NCI-H748 treated with DMSO at 0.1 percent for 48 hours (cell line): Measurements from ENCODE around the gene GALNTL6.

Experiments
- DNase-seq: peaks from one replicate; lab custom pipeline; 2025; lab: John Stamatoyannopoulos, UW

The GALNTL6 gene

DNA sequence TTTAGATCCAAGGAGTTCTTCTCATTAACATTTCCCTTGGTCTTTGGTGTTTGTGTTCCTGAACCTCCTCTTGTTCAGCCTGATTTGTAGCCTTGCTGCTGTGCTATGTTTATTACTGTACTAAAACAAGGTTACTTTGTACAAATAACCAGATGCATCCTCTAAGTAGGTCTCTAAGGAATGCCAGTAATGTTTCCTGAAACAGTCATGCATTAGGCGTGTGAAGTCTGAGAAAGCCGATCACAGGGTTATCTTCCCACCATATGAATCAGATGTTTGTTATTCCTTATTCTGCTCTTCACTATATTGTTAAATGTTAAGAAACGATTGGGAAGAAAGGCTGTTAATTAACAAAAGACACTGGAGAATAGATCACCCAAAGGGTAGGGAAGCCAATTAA lies 66.9 kb downstream of the GALNTL6 start:
- no peak for DNase-seq

DNA sequence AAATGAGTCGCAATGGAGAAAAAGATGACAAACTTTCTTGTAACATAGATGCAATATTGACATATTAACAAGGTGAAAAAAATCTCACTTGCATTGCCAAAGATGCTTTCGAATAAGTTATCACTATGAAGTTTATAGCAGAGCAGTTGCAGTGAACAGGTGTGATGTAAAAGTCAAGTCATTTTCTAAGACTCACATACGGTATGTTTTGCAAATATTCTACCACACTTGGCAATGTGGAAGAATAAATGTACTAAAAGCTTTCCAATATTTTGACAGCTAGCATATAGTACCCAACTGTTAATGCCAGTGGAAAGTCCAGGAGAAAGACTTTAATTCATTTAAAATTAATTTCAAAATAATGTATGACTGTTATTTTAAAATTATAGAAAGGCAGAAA lies 76.5 kb downstream of the GALNTL6 start:
- DNase-seq: no peak

DNA sequence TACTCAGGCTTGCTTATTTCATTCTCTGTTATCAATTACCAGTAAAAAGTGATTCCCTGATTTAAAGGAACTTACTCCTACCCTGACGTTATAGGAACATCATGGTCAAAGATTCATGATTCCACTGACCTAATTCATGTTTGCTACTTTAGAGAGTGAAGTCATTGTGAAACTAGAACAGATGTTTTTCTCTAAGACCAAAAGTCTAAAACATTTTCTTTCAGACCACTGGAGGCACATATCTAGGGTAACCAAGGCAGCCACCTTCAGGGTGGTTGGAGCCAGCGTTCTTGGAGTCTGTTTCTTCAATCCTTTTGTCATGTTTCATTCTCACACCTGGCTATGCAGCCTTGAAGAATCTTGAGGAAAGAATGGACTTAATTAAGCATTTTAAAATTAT lies 77.8 kb downstream of the GALNTL6 start:
- no peak for DNase-seq

DNA sequence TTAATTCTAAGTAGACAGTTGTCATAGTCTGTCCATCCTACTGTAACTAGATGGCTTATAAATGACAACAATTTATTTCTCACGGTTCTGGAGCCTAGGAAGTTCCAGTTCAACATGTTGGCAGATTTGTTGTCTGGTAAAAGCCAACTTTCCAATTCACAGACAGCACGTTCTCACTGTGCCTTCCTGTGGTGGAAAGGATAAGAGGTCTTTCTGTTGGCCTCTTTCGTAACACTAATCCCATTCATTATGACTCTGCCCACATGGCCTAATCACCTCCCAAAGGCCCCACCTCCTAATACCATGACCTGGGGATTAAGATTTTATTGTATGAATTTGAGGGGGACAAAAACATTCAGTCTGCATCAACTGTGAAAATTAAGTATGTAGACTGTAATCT lies 83.2 kb downstream of the GALNTL6 start:
- no peak for DNase-seq

DNA sequence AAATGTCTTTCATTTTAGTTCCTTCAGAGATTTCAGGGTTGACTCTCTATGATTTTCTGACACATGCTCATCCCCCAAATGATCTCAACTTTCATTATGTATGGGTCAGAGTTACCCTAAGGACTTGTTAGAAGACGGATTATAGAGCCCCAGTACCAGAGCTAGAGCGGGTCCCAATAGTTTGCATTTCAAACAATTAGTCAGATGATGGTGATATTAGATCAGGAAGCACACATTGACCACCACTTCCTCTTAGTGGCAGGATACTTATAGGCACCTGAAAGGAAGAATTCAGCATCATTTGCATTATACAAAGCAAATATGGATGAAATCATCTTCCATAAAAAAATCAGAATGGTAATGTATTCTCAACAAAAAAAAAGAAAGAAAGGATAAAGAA lies 106.1 kb downstream of the GALNTL6 start:
- no peak for DNase-seq

DNA sequence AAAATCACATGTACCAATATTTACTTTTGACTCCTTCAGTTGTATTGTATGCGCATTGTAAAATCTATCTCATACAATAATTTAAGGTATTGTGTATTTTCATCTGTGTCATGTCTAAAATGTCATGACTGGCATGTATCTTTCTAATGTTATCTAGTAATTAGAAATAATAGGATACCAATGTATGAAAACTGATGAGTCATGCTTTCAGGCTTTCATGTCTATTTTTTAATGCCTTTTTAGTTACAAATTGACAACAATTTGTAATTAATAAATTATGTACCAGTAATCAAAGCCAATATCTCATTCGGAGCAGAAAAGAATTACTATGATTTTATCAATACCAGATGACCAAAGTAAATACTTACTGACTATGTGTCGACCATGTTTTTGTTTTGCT lies 107.7 kb downstream of the GALNTL6 start:
- DNase-seq: no peak

DNA sequence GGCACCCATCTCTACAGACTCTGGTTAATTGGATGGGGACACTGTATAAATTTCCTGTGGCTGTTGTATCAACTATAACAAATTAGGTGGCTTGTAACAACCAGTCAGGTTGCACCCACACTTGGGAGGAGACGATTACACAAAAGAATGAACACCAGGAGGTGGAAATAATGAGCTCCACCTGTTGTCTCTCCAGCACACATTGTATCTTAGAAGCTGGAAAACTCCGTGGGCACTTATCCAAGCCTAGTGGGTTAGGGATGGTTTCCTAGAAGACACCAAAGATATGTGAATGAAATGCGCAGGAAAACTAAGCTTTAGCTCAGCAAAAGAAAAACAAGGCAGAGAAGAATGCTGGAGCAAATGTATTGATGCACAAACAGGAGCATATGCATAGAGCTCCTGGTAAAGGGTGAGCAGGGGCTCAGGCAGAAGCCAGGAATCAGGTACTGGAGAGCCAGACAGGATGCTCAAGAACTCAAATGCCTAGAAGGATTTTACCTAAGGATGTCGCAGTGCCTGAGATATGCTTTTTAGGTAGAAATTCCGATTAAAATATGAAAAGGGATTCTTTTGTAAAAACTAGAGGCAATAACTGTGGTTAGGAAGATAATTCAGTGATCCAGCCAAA lies 111.7 kb downstream of the GALNTL6 start:
- DNase-seq: peak; percentile 54

DNA sequence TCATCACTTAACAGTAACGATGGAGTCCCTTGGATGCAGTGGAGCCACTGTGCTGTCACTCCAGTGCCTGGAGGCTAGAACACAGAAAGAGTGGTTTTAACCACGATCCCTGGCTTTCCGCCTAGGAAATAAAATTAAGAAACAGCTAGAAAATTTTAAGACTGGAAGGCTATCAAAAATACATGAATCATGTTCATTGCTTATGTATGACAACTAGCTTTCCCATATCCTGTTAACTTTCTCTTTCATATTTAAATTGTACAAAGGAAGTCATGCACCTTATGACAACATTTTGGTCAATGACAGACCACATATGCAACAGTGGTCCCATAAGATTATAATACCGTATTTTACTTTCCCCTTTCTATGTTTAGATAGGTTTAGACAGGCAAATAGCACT lies 115.1 kb downstream of the GALNTL6 start:
- DNase-seq: no peak

DNA sequence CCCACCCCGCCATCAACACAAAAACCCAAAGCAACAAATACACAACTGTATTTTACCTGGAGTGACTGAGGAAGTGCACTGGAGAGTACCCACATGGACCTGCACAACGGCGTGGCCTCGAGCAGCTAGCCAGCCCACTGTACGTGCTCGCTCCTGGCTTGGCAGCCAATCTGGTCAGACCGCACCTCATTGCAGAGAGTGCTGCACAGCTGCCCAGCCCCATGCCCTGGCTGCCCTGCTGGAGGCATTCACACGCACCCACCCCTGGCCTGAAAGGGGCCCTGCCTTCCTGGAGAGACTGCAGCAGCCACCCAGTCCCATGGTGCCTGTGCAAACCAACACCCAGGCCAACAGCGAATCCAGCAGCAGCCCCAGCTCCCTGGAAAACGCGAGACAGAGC lies 116.3 kb downstream of the GALNTL6 start:
- DNase-seq: no peak

DNA sequence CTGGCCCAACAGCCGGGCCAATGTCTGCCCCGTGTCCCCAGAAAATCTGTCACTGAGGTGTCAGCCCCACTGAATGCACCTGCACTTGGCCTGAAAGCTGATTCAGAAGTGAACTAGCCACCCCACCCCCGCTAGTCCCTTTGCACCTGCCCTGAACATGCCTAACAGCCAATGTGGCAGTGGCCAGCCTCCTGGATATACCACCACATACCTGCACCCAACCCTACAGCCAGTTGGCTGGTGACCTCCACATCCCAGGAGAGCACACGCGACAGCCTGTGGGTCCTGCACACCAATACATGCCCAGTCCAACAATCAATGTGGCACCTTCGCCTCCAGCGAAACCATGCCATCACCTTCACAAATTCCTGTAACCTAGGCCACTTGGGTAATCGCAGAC lies 116.7 kb downstream of the GALNTL6 start:
- DNase-seq: no peak

DNA sequence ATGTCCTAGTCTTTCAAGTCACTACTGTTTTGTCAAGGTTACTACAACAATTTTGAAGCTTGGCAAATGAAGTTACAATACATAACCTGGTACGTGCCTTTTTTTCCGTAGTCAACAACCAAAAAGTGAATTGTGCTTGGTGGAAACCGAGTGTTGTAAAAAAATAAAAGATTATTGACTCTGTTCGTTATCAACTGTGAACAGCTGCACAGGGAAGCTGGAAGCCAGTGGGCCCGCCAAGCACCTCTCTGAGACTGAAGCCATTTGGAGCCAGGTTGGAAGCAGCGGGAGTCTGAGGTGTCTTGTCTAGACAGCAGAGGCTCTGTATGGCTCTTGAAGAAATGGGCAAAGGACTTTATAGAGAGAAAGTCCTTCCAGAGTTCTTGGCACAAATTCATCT lies 119.0 kb downstream of the GALNTL6 start:
- DNase-seq: no peak

DNA sequence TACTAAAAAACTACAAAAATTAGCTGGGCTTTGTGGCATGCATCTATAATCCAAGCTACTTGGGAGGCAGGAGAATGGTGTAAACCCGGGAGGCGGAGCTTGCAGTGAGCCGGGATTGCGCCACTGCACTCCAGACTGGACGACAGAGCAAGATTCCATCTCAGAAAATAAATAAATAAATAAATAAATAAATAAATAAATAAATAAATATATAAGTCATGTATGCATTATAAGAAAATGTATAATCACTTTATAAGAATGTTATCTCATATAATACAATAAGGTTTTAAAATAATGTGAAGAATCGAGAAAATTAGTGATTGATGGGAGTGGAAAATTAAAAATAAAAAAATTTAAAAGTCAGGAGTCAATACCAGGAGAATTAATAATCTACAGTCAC lies 127.5 kb downstream of the GALNTL6 start:
- no peak for DNase-seq

DNA sequence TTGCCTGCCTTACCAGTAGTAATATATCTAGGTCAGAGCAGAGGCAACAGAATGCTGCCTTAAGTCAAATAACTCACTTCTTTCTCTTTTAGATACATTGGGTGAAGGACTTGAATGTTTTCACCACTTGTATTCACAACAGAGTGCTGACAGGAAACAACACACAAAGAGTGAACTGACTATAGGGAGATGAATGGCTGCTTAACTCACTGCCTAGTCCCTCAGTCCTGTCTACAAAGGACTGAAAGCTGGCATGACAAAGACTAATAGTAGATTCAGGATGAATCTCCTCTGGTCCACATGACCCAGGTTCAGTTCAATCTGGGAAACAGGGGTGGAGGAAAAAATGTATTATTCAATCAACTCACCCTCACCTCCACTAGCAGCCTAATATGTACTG lies 134.2 kb downstream of the GALNTL6 start:
- DNase-seq: no peak

DNA sequence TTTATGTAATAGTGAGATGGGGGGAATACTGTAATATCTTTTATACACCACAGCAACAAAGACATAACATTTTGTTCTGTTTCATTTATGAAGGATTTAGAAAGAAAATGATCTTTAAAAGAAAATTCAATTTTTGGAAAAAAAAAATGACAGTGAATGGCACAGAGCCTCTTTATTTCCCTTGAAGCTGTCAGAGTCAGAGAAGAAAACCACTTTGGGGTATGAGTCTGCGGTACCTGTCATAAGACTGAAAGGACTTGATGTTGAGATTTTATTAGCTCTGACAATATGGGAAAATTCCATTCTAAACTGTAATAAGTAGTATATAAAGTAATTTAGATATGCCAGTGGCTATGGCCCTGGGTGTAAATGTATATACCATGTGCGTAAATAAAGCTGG lies 134.8 kb downstream of the GALNTL6 start:
- DNase-seq: no peak

DNA sequence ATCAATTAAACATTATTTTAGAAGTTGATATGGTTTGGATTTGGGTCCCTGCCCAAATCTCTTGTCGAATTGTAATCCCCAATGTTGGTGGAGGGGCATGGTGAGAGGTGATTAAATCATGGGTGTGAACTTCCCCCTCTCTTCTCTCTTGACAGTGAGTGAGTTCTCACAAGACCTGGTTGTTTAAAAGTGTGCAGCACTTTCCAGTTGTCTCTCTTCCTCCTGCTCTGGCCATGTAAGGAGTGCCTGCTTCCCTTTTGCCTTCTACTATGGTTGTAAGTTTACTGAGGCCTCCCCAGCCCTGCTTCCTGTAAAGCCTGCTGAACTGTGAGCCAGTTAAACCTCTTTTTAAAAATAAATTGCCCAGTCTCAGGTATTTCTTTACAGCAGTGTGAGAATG lies 141.4 kb downstream of the GALNTL6 start:
- no peak for DNase-seq

DNA sequence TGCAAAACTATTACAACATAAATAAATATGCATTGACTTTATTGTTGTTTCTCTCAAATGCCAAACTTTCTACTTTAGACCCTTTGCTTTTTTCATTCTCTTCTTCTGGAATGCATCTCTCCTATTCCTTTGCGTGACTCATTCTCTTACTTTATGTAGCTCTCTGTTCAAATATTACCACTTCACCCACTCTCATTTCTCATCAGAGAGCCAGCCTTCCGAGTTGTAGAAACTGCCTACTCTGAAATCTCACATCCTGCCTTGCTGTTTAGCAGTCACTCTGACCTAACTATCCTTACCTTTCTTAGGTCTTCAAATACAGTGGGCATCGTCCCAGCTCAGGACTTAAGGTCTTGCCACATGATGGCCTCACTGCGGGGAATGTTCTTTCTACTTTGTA lies 143.5 kb downstream of the GALNTL6 start:
- DNase-seq: no peak

DNA sequence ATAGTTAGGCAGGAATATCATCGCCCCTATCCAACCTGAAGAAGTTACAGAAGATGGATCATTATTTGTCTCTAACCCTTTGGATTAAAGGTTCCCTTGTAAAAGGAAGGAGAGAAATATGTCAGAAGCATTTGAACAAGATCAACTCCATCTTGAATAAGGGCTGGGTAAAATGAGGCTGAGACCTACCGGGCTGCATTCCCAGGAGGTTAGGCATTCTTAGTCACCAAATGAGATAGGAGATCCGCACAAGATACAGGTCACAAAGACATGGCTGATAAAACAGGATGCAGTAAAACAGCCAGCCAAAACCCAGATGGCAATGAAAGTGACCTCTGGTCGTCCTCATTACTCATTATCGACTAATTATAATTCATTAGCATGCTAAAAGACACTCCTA lies 148.9 kb downstream of the GALNTL6 start:
- no peak for DNase-seq

DNA sequence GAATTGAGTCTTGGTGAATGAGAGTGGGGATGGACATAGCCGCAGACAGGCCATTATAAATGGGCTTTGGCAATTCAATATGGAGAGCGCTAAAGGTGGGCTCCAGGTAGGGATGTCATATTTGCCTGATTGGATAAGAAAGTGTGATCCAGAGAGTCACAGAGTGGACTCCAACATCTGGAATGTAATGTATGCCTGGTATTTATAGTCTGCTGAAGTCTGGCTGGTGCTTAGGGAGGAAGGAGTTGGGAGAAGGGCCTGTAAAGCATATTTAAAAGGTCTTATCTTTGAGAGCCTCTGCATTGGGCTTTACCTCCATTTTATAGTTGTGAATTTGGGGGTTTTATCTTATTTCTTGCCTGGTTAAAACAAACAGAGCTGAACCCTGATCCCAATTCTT lies 153.2 kb downstream of the GALNTL6 start:
- DNase-seq: no peak

DNA sequence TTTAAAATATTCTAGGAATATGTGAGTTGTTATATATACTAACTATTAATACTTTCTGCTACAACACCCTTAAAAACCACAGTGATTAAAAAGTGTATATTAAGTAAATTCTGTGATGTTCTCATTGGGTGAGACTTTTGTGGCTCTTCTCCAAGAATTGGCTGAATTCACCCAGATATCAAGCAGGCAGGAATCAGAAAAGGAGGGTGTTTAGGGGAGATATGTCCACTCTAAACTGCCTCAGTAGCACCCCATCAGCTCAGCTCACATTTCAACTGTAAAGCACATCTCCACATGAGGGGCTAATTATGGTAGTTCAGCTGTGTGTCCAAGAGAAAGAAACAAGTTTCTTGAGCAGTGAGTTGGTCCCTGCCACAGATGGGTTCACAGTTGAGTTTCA lies 165.0 kb downstream of the GALNTL6 start:
- DNase-seq: no peak

DNA sequence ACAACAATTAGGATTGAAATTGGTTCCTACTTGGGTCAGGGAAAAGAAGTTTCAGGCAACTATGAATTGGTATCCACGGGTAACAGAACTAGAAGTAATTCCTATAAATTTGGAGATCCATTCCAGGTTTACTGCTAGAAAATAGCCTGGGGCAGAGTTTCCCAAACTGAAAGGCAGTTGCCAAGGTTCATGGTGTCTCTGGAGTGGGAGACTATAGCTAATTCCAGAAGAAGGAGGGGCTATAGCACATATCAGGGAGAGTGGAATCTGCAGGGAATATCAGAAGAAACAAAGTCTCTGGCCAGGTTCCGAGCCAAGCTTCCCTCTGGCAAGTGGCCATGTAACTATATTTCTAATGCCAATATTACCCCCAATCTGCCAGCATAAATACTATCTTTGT lies 166.3 kb downstream of the GALNTL6 start:
- no peak for DNase-seq

DNA sequence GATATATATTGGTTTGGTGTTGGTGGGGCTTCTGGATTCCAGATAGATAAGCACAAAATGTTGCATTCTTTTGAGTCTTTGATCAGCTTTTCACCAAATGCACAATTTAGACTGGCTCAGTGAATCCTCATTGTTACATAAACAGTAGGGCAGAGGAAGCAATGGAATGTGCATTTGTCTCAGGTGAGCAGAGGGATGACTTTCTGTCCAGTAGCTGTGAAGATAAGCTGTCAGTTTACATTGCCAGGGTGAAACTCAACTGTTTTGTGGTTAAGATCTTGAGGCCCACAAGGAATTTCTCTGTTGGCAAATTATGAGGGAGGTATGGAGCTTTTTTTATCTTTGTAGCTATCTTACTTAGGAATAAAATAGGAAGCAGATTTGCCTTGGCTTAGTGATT lies 168.0 kb downstream of the GALNTL6 start:
- no peak for DNase-seq

DNA sequence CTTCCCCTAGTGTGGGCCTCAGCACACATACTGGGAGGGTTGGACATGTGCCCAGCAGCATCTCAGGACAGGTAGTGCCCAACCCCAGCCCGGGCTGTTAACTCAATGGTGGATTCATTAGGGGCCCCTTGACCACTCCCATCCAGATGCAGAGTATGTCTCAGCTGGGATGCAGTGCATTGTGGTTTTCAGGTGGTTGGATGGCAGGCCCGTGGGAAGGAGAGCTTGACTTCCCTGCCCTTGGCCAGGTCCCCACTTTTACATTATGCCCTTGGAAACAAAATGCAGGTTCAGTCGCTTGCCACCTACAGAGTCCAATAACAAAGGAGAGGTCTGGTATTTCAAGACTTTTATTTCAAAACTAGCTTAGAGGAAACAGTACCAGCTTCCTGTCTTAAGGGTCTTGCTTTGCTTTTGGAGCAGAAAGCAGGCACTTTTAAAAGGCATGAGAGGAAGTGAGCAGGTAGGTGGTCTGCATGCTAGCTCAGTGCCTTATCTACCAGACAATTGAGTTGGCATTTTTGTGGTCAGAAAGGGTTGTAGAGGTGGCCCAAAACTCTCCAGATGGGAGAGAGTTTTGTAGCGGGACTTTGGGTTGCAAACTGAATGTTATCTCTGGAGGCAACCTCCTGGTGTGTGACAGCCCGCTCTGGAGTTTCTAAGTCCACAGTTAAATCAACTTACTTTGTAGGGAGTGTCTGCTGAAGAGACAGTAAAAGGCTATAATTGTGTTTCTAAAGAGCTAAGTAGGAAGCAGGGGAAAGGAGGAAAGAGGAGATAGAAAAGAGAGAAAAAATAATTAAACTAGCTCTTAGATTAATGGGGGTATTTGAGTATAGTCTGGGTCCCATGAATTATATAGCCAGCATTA lies 171.0 kb downstream of the GALNTL6 start:
- no peak for DNase-seq

DNA sequence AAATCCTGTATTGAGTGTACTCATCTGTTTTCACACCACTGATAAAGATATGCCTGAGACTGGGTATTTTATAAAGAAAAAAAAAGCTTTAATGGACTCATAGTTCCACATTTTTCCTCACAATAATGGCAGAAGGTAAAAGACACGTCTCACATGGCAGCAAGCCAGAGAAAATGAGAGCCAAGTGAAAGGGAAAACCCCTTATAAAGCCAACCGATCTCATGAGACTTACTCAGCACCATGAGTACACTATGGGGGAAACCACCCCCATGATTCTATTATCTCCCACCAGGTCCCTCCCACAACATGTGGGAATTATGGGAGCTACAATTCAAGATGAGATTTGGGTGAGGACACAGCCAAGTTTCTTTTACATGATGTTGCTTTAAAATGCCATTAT lies 171.9 kb downstream of the GALNTL6 start:
- DNase-seq: no peak

DNA sequence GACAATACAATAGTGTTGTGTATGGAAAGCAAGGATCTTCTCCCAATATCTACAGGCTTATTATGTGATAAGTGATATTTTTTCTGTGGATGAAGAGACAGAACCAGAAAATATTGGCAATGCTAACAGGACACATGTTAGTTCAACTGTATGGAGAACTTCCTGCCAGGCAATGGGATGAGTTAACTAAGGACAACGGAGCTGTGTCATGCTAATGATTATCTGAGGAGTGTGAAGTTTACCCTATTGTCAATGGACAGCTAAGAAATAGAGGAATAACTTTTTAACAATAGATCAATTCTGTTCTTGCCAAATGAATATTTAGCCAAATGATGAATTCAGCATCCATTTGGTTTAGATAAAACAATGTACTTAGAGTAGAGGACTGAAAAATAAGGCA lies 180.0 kb downstream of the GALNTL6 start:
- no peak for DNase-seq
